Neural cell (in vitro differentiated cells): ENCODE results near the gene BDKRB1.

Experiments
- CTCF ChIP-seq: fragments of 450-650 bp; IDR thresholded peaks from 2 replicates; pipeline ENCODE4 v1.5.1; 2014; ENCODE audit warnings: antibody characterized with exemption, mild to moderate bottlenecking, moderate library complexity; ENCODE audit not compliant: poor library complexity, severe bottlenecking
- EP300 ChIP-seq: fragments of 450-650 bp; conservative IDR thresholded peaks from 2 replicates; pipeline ENCODE4 v1.6.1; 2014; ENCODE audit warnings: antibody characterized with exemption, mild to moderate bottlenecking, moderate library complexity; ENCODE audit not compliant: poor library complexity, severe bottlenecking
- EZH2 ChIP-seq: fragments of 200-600, 300-800 bp; shearing (Covaris generic), sonication (generic); IDR thresholded peaks from 2 replicates; pipeline ENCODE4 v1.6.1; 2014; ENCODE audit warnings: antibody characterized with exemption, low read length, borderline replicate concordance, mild to moderate bottlenecking; ENCODE audit not compliant: insufficient read depth, poor library complexity, severe bottlenecking
- POLR2AphosphoS5 ChIP-seq: IDR thresholded peaks from 2 replicates; pipeline ENCODE4 v1.6.1; 2012
- RAD21 ChIP-seq: fragments of 450-650 bp; conservative IDR thresholded peaks from 2 replicates; pipeline ENCODE4 v1.6.1; 2014; ENCODE audit warnings: antibody characterized with exemption, mild to moderate bottlenecking, moderate library complexity
- REST ChIP-seq: IDR thresholded peaks from 2 replicates; pipeline ENCODE4 v1.6.1; 2012; ENCODE audit warnings: borderline replicate concordance
- TAF1 ChIP-seq: IDR thresholded peaks from 2 replicates; pipeline ENCODE4 v1.6.1; 2012; ENCODE audit warnings: low read depth

- no peak for TF ChIP-seq CTCF
- no peak for TF ChIP-seq EP300
- TF ChIP-seq POLR2AphosphoS5 = no peak
- TF ChIP-seq EZH2 = no peak
- TF ChIP-seq TAF1 = no peak
- TF ChIP-seq RAD21 = no peak
- no peak for TF ChIP-seq REST
These were observed 12.7 kb downstream of the BDKRB1 start for GRCh38 chr14:96268431-96269358.
